22Rv1 (cell line): ENCODE results near the gene ADCY7.

Experiments
- ZFX ChIP-seq: fragments of 450-650 bp; IDR thresholded peaks from 2 replicates; pipeline ENCODE4 v1.6.1; 2017; ENCODE audit warnings: antibody characterized with exemption, borderline replicate concordance
- TF ChIP-seq, protein P1 (sequence below): fragments of 450-650 bp; IDR thresholded peaks from 2 replicates; pipeline ENCODE4 v1.5.1; 2017; ENCODE audit warnings: mild to moderate bottlenecking

- TF ChIP-seq, protein P1, sequence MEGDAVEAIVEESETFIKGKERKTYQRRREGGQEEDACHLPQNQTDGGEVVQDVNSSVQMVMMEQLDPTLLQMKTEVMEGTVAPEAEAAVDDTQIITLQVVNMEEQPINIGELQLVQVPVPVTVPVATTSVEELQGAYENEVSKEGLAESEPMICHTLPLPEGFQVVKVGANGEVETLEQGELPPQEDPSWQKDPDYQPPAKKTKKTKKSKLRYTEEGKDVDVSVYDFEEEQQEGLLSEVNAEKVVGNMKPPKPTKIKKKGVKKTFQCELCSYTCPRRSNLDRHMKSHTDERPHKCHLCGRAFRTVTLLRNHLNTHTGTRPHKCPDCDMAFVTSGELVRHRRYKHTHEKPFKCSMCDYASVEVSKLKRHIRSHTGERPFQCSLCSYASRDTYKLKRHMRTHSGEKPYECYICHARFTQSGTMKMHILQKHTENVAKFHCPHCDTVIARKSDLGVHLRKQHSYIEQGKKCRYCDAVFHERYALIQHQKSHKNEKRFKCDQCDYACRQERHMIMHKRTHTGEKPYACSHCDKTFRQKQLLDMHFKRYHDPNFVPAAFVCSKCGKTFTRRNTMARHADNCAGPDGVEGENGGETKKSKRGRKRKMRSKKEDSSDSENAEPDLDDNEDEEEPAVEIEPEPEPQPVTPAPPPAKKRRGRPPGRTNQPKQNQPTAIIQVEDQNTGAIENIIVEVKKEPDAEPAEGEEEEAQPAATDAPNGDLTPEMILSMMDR: no peak
- TF ChIP-seq ZFX: no peak
These were observed 31.7 kb downstream of the ADCY7 start for GRCh38 chr16:50298075-50298460.
